PC-3 (cell line): Measurements from ENCODE around the gene TTC7B.

Experiments
- CTCF ChIP-seq: fragments of 300-600 bp; sonication (generic); conservative IDR thresholded peaks from 2 replicates; pipeline ENCODE4 v1.5.1; 2017; ENCODE audit warnings: antibody characterized with exemption, low read depth, mild to moderate bottlenecking, low read length
- EZH2 ChIP-seq: fragments of 300-600 bp; sonication (generic); IDR thresholded peaks from one replicate; pipeline ENCODE4 v1.6.1; 2017; ENCODE audit warnings: antibody characterized with exemption, mild to moderate bottlenecking, low read length; ENCODE audit not compliant: unreplicated experiment
- EZH2phosphoT487 ChIP-seq: fragments of 300-600 bp; sonication (generic); IDR thresholded peaks from 2 replicates; pipeline ENCODE4 v1.6.1; 2018; ENCODE audit warnings: mild to moderate bottlenecking, antibody characterized with exemption, low read length, borderline replicate concordance

- TF ChIP-seq CTCF = no peak
- no peak for TF ChIP-seq EZH2
- TF ChIP-seq EZH2phosphoT487 = no peak
Observed at GRCh38 chr14:90558041-90558982, 257.9 kb downstream of the TTC7B start.
